Right lung (tissue), 10 donors: Measurements from ENCODE around the gene BRAF. TPM values are rescaled to one million over a fixed set of nuclear protein-coding genes. Genes with fewer than 3 reads are reported as not detected.
A peak's percentile ranks its signal among the peaks of the same experiment; 100 is the strongest.
"Not testable (repeated sequence)": the region's sequence is repeated elsewhere in the genome, so short reads cannot be mapped to it uniquely, and the experiment has no call there.

Source experiments
- DNase-seq, 2 donors: peaks; one replicate each; pipeline ENCODE4 v3.0.0-alpha.2; 2013
- long read RNA-seq, 8 donors: transcript quantifications; one replicate each; lab custom pipeline, GENCODE V29; 2026
- polyA plus RNA-seq, 5 donors: library from polyadenylated mRNA; unstranded; fragments of 120-200 nt; gene quantifications; one replicate each; pipeline versions ENCODE4 v1.2.1 to v1.2.3, GENCODE V29; 2013; ENCODE audit warnings: inconsistent platforms in 1 of 5, low replicate concordance in 1 of 5; ENCODE audit not compliant: insufficient read length in 5 of 5, insufficient read depth in 1 of 5

Gene BRAF
- 10 to 100 TPM; 17.6 to 29.2 (median 27.4) TPM for polyA plus RNA-seq
- long read RNA-seq, donor 1, full-length matches to known transcripts: 5 of 5 reads
- long read RNA-seq, donor 1, partial matches to known transcripts: 0 of 5 reads
- long read RNA-seq, donor 1, other reads (novel, unspliced or antisense): 0 of 5 reads
- long read RNA-seq, donor 2, full-length matches to known transcripts: 5 of 5 reads
- long read RNA-seq, donor 2, partial matches to known transcripts: 0 of 5 reads
- long read RNA-seq, donor 2, other reads (novel, unspliced or antisense): 0 of 5 reads
- long read RNA-seq, donor 3, partial matches to known transcripts: 0 of 2 reads
- long read RNA-seq, donor 3, other reads (novel, unspliced or antisense): 0 of 2 reads
- long read RNA-seq, donor 4, partial matches to known transcripts: 0 of 1 reads
- long read RNA-seq, donor 4, other reads (novel, unspliced or antisense): 0 of 1 reads
- long read RNA-seq, donor 5, partial matches to known transcripts: 0 of 3 reads
- long read RNA-seq, donor 5, other reads (novel, unspliced or antisense): 0 of 3 reads
- long read RNA-seq, donor 6, full-length matches to known transcripts: 5 of 5 reads
- long read RNA-seq, donor 6, partial matches to known transcripts: 0 of 5 reads
- long read RNA-seq, donor 6, other reads (novel, unspliced or antisense): 0 of 5 reads
- long read RNA-seq, donor 7: 0 reads
- long read RNA-seq, donor 8, full-length matches to known transcripts: 4 of 4 reads
- long read RNA-seq, donor 8, partial matches to known transcripts: 0 of 4 reads
- long read RNA-seq, donor 8, other reads (novel, unspliced or antisense): 0 of 4 reads

DNA sequence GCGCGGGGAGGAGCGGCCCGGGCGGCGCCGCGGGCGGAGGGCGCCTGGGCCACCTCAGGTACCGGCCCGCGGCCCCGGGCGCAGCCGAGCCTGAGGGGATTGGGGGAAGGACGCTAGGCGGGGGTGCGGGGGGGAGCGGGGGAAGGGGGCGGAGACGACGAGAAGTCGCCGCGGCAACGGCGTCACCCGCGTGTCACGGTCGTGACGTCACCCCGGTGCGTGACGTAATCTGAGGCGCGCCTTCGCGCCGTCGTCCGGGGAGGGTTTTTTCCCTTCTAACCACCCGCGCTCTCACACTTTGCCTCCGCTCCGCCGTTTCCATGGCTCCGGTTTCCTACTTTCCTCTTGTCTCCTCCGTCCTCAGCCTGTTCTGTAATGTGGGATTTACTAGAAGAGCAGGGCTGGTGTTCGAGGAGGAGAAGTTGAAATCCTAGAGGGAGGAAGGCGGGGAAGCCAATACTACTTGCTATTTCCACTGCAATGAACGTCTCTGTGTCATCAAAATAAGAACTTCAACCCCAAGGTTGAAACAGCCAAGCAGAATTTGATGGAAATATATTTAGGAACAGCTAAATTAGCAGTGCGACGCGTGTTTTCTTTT, at the start of gene BRAF:
TSS of gene BRAF (minus strand) at position 109 of the 601 bp plus-strand sequence. CDS start 226 bp downstream, outside the sequence.
- DNase-seq: peak; percentile 95 to 96

DNA sequence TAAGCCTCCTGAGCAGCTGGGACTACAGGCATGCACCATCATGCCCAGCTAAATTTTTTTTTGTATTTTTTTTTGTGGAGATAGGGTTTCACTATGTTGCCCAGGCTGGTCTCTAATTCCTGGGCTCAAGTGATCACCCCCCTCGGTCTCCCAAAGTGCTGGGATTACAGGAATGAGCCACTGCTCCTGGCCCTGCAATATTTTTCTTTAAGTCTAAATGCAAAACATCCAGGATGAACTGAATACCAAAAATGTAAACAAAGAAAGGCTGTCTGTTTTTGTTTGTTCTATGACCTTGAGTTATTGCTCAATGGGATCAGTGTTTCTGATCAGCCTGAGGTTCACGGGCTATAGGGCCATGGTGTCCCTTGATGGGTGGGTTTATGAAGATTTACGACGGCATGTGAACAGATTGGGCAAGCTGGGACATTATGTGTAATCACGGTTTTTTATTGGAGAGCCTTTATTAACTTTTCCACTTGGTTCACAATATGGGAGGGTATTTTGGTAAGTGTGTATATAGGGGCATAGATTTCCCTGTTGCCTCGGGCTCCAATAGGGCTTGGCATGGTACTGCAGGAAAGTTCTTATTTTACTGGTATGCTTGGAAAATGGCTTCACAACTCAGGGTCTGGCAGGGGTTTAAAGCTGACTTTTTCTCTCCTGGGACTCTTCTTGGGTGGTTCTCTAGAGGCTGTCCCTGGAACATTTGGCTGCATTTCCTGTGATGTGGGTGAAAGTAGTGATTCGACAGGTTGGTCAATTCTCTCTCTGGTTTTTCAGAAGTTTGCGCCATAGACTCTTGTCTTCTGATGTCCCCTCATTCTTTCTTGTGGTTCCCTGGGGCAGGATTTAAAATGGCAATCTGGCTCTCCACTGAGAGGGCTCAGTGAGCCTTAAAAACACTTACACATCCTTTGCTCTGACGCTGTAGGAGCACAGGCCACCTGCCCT, 48.4 kb upstream of the BRAF start:
- no peak for DNase-seq

DNA sequence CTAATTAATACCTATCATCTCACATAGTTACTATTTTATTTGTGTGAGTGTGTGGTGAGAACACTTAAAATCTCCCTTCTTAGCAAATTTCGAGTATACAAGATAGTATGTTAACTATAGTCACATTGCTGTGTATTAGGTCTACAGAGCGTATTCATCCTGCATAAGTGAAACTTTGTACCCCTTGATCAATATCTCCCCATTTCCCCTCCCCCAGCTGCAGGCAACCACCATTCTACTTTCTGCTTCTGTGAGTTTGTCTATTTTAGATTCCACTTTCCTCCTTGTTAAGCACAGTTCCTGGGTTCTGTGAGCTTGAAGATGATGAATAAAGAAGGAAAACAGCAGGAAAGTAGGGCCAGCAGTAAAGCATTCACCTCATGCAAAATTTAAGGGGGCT, 47.6 kb upstream of the BRAF start:
- DNase-seq: no peak

DNA sequence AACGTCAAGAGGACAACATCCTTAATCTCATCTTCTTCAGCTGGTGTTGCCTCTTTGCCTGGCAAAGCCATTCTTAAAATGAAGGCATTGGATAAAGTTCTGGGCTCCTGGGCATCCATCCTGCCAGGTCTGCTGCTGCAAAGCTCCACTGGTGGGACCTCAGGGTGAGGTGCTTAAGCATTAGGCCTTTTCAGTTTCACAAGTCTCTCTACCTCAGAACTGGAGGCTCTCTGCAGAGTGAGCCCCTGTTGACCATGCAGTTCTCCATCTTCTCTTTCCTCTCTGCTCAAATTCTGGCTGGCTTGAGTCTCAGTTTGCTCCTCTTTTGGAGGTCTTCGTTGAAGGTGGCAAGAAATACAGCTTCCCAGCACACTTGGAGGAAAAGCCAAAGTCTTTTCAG, 42.7 kb upstream of the BRAF start:
- no peak for DNase-seq

DNA sequence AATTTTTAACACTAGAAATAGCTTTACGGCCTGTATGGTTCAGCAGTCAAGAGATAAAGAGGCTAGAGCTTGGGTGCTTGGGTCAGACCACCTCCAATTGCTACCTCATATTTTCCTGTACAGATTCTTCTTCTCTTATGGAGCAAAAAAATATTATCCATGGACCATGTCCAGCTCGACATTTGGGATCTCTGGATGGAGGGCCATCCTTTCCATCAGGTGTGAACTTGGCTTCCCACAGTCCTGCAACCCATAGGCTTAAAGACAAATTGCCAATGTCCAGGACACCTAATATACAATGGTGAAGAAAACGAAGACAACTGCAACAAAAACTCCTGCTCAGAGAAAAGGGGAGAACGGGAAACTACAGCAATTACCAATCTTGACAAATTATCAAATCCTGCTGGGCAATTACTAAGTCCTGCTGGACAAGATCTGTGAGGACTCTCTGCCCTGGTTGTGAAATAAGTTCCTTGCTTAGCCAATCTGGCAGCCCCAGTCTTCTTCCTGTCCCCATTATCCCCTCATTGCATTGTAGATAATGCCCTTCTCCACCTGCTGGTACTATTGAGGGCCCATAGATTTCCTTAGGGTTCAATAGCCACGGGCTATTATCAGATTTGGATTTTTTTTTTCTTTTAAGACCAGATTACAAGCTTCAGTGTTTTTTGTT, 42.0 kb upstream of the BRAF start:
- no peak for DNase-seq

DNA sequence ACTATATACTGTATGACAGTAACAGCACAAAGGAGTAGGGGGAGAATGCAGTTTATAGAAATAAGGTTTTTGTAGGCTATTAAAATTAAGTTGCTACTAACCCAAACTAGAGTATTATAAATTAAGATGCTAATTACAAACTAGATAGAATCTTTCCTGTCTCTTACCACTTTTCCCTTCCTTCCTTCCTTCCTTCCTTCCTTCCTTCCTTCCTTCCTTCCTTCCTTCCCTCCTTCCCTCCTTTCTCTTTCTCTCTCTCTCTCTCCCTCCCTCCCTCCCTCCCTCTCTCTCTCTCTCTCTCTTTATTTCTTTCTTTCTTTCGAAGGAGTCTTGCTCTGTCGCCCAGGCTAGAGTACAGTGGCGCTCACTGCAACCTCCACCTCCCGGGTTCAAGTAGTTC, 36.4 kb upstream of the BRAF start:
- no peak for DNase-seq

GRCh38 chr7:140956997-140957396, 32.3 kb upstream of the BRAF start:
- DNase-seq: not testable (repeated sequence)

DNA sequence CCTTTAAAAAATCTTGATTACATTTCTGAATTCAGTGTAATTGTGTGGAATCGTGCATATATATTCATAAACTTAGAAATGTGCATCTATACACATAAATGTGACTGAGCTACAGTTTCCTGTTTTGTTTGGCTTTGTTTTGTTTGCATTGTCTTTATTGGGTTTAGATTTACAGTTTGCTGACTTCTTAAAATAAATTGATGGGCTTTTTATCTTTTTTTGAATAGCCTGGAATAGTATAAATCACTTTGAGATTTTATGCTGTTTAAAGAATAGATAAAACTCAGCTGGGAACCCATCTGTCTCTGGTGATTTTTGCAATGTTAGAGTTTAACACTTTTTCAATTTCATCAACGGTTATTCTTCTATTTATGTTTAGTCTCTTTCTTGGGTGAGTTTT, 21.2 kb upstream of the BRAF start:
- DNase-seq: no peak

DNA sequence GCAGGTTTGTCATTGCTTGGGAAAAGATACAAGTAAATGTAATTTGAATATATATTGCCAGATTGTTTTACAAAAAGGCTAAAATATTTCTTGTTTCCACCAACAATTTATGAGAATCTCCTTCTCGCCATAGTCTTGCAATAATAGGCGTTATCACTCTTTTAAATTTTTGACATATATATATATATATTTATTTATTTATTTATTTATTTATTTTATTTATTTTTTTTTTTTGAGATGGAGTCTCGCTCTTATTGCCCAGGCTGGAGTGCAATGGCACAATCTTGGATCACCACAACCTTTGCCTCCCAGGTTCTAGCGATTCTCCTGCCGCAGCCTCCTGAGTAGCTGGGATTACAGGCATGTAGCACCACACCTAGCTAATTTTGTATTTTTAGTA, 17.5 kb upstream of the BRAF start:
- DNase-seq: not testable (repeated sequence)

DNA sequence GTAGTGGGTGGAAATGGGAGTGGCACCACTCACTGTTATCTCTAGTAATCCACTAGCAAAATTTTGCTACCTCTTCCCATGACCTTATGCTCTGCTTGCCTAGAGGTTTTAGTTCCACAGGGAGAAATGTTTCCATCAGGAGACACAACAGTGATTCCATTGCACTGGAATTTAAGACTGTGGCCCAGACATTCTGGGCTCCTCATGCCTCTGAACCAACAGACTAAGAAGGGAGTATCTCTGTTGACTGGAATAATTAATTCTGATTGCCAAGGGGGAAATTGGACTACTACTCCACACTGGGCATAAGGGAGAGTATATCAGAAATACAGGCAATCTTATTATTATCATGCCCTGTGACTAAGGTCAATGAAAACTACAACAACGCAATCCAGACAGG, 16.2 kb upstream of the BRAF start:
- no peak for DNase-seq

GRCh38 chr7:140937702-140938264, 13.1 kb upstream of the BRAF start:
- DNase-seq: no peak

DNA sequence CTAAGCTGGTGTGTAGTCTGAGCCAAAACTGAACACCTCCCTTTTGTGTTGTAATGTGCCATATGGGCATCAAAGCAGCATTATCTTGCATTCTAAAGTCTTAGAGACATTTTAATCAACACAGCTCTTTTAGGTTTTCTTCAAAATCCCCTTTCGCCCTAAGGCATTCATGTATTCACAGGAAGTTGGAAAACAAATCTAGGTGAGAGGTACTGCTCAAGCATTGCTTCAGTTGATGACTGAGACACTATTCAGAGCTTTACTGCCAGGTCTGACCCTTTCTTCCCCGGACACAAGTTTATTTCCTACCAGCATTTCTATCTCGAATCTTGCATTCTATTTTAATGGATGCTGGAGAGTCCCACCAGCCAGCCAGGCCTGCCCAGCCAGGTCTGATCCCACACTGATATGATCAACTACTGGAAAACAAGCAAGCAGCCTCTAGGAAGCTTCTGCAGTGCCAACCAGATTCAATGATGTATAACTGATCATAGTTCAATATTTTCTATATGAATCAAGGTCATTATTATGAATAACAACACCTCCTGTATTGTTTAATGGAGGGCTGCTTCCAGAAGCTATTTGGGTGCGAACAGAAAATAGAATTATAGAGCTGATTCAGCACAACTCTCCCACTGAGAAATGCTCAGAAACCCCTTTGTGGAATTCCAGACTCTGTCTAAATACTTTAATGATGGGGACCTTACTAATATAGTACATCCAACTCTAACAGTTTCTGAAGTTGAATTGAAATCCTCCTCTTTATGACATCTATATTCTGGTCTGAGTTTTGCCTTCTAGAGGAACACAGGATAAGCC, 4.0 kb upstream of the BRAF start:
- DNase-seq: no peak

DNA sequence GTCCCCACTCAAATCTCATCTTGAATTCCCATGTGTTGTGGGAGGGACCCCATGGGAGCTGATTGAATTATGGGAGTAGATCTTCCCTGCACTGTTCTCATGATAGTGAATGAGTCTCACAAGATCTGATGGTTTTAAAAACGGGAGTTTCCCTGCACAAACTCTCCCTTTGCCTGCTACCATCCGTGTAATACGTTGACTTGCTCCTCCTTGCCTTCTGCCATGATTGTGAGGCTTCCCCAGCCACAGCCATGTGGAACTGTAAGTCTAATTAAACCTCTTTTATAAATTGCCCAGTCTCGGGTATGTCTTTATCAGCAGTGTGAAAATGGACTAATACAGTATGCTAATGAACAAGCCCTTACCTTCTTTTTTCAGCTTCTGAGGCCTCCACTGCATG, 3.2 kb upstream of the BRAF start:
- not testable (repeated sequence) for DNase-seq

- DNase-seq: no peak
These were observed 2.6 kb upstream of the BRAF start for GRCh38 chr7:140927351-140927750.

DNA sequence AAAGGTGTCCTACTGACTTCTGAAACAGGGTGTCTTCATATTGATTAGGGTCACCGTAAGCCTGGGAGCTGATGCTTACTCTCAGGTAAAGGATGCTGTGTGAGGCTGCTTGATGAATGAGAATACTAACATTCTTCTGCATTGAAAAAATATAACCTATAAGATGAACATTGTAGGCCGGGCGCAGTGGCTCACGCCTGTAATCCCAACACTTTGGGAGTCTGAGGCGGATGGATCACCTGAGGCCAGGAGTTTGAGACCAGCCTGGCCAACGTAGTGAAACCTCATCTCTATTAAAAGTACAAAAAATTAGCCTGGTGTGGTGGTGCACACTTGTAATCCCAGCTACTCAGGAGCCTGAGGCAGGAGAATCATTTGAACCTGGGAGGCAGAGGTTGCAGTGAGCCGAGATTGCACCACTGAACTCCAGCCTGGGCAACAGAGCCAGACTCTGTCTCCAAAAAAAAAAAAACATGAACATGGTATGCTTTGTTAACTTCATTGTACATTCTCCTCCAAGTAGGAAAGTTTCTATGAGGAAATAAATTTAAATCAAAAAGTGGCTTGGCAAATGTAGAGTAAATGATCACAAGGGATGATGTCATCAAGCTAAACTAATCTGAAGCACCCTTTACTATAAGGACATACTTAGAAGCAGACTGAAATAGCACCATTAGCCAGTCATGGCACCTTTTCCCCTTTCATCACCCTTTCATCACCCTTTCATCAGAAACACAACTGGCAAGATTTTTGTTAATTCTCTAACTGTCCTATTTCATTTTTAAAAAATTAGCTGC, 1.5 kb upstream of the BRAF start:
- no peak for DNase-seq

DNA sequence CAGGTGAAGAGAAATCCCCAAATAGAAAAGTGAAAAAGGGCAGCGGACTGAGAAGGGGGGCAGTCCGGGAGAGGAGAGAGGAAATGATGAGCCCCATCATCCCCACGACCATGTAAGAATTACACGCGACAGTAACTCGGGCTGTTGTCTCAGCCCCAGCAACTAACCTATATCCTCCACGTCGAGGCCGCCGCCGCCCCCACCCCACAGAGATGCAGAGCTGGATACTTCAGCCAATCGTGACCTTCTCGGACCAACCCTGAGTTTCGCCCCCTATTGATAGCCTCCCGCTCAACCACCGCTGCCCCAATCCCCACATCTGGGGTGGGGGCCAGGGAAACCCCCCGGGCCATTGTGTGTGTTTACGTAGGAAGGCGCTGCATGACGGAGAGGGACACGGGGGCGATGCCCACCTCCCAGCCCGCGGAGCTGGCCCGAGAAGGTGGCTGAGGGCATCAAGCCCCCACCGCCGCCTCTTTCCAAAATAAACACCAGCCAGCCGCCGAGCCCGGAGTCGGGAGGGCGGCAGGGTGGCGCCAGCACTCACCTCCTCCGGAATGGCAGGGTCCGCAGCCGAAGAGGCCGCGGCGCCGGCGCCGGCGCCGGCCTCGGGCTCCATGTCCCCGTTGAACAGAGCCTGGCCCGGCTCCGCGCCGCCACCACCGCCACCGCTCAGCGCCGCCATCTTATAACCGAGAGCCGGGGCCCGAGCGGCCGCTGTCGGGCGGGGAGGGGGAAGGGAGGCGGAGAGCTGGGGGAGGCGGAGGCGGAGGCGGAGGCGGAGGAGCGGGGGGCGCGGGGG, 509 bp downstream of the BRAF start:
- DNase-seq: peak; percentile 79 to 82

DNA sequence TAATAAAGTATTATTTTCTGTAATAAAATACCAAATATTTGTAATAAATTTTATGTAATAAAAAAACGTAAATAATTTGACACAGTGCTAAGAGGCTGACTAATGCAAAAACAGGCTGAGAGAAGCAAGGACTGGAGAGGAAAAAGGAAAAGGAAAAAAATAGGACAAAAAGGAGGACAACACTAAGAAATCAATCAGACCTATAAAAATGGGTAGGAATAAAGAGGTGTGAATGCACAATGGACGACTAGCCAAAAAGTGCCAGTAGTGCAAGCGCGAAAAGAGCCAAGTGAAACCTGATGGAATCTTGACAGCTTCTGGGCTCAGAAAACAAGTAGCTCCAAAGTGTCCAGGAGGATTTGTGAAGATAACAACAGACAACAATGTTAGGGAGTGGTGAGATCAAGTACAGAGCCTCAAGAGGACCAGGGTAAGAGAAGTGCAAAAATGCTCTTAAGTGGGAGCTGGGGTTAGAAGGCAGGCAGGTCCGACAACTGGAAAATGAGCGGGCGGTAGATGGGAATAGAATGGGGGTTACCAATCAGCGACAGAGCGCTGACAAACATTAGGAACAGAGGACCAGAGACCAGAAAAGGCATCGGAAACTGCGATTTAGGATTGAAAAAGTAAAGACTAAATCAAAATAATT, 1.2 kb downstream of the BRAF start:
- peak; percentile 38 to 44 for DNase-seq
